ENCODE results near the gene MFNG.
A peak's percentile ranks its signal among the peaks of the same experiment; 100 is the strongest.

MFNG gene

DNA sequence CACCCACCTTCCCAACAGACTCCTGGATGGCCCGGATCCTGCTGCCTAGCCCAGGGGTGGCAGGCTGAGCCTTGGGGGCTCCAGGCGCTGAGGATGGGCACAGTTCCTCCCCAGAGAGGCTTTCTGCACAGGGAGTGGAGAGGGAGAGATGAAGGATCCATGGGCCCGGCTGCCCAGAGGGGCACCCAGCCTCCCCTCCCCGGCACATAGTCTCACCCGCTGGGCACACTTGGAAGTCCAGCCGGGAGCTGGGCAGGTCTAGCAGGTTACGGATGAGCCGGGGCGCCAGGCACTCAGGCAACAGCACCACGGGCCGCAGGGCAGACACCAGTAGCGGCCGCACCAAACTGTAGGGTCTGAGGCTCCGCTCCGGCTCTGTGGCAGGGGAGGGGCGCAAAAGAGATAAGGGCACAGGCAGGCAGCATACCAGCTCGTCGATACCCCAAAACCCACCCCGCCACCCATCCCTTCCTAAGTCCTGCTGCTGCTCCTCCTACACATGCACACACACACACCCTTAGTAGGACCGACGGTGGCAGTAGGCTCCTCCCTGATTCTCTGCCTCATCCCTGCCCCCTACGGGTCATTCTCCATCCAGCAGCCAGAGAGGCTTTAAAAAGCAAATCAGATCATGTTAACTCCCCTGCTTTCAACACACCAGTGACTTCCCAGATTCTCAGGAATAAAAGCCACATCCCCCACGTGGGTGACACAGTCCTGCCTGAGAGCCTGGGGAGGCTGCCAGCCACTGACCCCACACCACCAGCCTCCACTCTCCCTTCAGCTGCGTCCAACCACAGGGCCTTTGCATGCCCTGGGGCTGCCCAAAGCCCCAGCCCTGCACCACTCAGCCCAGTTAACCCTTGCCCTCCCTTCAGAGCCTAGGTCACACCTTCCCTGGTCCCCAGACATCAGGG, 6.5 kb upstream of the MFNG start:
- peak; percentile 23 for DNase-seq (ENCODE audit: low read depth)

DNA sequence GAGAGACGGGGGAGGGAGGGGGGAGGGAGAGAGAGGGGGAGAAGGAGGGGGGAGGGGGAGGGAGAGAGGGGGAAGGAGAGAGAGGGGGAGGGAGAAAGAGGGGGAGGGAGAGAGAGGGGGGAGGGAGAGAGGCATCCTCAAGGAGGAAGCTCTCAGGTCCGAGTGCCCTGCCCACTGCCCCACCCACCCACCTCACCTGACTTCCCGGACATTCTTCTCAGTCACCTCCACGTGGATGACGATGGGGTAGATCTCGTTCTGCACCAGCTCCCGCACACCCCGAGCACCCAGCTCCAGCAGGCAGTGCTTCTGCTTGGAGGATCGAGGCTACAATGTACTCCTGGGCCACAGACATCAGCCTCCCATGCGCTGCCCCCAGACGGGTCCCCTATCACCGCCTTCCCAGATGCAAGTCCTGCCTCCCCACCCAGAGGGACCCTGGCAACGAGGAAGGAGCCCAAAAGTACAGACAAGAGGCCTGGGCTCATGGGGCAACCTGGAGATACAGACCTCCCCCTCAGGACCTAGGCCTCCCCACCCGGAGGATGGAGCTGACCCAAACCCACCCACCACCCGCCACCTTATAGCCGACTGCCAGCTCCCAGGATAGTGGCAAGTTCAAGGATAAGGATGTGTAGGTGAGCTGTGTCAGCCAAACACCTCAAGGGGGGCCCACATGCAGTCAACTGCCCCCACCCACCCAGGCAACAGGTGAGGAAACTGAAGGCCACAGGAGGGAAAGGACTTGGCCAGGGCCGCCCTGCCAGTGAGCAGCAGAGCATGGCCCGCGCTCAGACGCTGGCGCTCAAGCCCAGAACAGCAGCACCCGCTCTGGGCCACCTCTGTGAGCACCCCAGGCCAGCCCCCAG, 5.6 kb upstream of the MFNG start:
- DNase-seq (ENCODE audit: low read depth) = no peak

DNA sequence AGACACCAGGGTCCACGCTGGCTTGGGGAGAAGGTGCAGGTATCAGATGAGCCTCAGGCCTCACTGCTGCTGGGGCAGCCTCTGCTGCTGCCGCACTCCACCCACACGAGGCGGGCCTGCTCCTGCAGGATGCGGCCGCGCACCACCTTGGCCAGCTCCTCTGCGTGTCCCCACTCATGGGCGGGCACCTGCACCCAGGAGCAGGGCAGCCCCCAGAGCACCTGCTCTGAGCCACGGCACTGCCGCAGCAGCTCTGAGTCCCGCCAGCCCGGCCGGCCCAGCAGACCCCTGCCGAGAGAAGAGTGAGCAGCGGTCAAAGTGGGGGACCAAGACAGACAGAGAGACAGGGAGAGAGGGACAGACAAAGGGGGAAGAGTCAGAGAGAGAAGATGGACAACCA, 4.9 kb upstream of the MFNG start:
- DNase-seq (ENCODE audit: low read depth) = no peak

DNA sequence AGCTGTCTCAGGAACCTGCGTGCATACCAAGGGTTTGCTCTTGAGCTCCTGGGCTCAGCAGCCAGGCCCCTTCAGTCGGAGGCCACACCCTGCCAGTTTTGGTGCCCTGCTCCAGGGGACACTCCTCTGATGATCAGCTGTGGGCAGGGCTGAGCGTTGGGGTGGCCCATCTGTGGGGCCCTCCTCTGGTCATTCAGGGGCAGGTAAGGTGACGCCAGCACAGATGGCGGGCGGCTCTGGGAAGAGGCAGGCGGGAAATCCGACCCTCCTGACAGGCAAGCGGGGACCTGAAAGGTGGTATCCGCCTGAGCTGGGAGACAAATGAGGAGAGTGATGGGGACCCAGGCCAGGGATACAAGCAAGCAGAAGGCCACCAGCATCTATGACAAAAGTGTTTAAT, 3.8 kb upstream of the MFNG start:
- DNase-seq (ENCODE audit: low read depth) = no peak

DNA sequence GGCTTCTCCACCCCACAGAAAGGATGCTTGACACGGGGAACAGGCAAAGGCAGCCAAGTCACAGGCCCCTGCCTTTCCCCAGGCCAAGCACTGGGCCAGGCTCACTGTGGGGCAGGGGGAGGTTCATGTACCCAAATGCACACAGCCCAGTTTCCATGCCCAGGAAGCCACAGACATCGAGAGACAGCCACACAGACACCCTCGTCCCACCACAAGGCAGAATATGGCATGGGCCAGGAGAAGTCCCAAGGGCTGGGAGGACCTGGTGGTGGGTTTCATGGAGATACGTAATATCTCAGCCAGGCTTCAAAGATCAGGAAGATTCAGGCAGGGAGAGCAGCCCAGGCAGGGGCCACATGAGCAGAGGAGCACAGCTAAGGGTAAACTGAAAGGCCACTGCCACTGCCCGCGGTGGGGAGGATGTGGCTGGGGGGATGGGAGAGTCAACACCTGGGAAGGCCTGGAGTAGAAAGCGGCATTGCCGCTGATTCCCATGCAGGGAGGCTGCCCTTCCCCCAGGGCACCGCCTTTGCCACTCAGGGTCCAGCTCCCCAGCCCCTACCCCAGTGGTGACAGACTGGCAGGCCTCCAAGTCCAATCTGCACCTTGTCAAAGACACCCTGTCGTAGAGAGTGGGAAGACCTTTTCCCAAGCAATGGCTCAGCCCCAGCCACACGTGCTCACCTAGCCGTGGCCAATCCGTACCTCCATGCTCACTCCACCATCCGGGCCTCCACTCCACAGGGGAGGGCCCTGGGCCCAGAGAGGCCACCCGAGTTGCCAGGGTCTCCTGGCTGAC, 2.4 kb upstream of the MFNG start:
- no peak for DNase-seq (ENCODE audit: low read depth)

DNA sequence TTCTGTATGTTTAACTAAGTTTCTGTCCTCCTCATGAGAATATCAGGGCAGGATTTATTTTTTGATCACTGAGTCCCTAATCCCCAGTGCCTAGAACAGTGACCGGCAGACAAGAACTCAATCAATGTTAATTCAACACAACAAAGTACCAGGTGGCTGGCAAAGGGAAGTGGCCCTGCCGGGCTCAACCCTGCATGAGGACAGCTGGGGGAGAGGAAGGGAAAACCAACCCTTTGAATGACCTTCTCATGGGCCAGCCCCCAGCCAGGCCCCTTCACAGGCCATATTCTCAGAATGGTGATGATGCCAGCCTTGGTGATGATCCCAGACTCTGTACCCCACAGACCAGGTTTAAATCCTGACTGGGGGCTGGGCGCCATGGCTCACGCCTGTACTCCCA, 1.4 kb upstream of the MFNG start:
- DNase-seq (ENCODE audit: low read depth) = no peak

DNA sequence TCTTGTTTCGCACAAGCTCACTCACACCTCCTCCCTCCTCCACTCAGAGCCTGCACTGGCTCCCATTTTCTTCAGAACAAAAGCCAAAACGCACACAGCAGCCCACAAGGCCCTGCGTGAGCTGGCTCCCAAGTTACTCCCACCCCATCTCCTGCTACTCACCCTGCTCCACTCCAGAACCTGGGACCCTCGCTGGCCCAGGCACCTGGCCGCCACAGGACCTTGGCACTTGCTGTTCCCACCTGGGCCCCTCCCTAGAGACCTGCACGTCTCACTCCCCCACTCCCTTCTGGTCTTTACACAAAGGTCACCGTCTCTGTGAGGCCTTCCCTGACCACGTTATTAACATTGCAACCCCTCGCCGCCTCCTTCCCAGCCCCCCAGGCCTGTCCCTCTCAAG, 945 bp upstream of the MFNG start:
- no peak for DNase-seq (ENCODE audit: low read depth)

DNA sequence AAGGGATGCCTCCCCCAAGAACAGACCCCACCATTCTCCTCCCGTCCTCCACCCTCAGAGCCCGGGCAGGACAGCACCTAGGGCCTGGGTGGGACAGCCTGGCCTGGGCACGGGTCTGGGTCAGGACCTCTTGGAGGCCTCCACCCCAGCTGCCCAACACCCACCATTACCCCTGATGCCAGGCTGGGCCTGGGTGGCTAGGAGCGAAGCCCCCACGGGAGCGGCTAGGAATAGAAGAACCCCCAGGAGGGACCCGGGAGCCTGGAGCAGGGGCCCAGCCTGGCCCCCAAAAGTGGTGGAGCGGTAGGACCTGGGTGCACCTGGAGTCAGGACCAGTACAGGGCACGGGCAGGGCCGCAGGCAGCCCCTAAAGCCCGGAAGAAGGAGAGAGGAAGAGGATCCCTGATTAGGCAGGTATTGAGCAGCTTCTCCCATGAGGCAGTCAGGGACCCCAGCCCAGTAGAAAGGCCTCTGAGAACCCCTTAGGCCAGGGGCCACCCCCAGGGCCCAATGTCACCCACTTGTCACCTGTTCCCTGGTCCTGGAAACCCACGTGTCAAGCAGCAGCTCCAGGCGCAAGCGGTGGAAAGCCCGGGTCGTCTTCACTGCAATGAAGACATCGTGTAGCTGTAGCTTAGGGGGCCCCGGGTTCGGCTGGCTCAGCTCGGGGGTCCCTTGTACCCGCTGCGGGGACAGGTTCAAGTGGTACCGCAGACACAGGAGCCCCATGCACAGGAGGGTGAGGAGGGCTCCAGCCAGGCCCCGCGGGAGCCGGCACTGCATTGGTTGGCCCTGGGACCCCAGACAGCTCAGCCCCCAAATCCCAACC, 575 bp downstream of the MFNG start:
- DNase-seq (ENCODE audit: low read depth) = peak; percentile 8

DNA sequence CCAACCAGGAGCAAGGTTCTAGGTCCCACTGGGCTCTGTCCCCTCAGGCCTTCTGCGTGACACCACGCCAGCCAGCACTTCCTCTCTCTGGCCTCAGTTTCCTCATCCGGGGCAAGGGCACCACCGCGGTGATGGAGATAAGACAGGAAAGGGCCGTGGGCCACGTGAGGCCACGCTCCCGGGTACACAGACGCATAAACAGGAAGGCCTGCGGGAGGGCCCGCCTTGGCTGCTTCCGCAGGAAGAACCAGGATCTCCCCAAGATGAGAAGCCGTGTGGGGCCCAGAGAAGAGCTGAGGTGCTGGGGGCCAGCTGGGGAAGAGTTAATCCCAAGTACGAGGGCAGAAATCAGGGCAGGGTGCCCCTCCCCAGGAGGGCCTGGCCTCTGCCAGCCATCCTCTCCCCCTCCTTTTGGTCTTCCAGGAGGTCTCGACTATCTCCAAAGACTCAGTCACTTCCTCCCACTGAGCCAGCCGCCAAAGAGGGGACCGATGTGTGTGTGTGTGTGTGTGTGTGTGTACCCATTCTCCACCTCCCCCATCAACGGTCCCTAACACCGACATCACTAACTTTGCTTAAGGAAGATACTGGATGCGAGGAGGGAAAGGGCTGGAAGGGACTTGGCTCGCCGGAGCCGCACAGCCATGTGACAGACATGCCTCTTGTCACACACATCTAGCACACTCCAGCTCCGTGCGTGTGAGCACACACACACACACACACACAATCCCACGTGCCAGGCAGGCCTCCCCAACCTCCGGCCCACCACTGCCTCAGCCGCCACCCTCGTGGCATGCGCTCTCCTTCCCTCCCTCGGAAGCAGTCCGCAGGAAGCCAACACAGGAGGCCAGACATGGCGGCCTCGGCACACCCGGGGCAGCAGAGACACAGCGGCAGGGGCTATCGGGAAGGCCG, 1.4 kb downstream of the MFNG start:
- peak; percentile 67 for DNase-seq (ENCODE audit: low read depth)

DNA sequence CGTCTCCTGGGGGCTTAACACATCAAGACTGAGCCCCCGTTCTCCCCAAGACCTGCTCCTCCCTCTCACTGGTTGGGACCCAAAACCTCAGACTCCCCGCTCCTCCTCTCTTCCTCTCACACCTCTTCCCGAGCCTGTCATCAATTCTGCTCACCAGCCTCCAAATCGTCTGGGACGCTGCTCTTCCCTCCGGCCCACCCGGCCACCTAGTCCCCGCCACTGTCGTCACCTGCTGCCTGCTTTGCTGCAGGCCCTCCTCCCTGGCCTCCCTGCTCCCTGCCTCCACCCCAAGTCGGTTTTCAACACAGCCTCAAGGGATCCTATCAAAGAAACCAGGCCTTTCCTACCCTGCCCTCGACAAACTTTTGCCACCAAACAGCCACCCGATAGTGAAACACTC, 3.1 kb downstream of the MFNG start:
- DNase-seq (ENCODE audit: low read depth) = no peak

DNA sequence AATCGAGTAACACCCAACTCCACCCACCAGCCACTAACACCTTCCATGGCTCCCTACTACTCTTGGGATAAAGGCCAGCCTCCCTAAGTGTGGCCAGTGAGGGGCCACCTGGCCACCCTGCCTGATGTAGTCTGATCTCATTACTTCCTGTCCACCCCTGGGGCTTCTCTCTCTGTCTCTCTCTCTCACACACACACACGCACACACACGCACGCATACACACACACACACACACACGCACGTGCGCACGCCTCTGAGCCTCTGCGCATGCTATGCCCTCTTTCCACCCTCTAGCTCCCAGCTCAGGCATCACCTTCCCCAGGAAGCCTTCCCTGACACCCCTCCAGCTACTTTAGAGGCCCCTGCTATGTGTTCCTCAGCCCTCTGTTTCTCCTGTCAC, 3.9 kb downstream of the MFNG start:
- DNase-seq (ENCODE audit: low read depth) = no peak

DNA sequence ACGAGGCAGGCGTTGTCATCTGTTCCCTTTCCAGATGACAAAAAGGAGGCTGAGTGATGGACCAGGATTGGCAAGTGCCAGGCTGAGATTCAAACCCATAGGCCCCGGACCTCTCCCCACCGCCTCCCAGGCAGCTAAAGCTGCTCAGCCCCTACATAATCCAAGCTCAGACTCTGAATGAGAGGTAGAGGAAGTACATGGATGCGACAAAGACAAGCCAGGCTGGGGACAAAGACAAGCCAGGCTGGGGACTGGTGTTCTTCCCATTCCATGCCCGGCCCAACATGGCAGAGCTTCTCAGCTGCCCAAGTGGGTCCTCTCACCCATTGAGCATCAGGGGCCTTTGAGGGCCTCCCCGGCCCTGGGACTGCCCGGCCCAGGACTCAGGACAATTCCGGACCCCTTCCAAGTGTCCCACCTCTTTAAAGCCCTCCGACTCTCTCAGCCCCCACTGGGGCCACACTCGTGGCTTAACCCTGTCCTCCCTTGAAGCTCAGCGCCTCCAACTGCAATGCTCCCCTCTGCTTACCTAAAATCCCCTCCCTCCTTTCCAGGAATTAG, 4.8 kb downstream of the MFNG start:
- DNase-seq (ENCODE audit: low read depth) = no peak

DNA sequence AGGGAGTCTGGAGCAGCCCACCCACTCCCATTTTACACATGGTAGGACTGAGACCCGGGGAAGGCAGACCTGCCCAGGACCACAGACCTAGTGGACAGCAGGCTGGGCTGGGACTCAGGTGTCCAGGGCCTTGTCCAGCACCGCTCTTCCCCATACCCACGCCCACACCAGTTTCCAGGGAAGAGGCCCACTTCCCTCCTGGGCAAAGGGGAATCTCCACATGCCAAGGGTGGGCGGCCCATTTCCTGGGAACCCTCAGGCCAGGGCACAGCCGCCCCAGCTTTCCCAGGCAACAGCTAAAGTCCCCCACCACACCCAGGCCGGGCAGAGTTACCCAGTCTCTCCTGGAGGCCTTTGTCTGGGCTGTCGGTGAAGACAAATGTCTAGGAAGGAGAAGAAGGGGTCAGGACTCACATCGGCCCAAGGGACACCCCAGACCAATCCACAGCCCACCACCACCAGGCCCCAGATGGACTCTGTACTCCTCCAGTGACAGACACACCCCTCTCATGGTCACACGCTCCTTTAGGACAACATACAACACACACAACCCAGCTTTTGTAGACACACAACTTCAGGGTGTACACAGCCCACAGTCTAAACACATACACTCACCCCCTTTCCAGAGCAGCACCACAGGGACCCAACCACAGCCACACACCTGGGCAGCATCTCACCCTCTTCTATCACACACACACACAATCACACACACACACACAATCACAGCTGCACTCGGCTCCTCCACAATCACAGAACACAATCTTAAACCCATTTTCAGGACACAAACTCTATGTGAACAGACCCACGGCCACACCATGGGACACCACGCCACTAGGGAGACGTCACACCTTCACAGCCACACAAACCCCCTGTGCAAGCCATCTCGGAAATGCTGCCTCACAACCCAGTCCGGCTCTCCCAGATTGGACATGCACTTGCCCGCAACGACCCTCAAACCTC, 5.5 kb downstream of the MFNG start:
- DNase-seq (ENCODE audit: low read depth) = no peak

DNA sequence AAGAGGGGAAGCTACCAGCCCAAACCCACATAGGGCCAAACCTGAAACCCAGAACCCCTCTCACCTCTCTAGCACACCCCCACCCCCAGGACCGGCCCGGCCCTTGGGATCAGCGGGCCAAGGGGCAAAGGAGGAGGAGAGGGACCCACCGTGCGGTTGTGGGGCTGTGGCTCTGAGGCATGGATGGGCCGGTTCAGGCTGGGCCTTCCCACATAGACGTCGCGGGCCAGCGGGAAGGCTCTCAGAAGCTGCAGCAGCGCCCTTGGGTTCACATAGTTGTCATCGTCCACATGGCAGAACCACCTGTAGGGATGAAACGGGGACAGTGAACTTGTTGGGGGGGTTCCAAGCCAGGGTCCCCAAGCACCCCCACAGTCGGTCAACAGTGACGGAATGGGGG, 7.0 kb downstream of the MFNG start:
- no peak for DNase-seq (ENCODE audit: low read depth)

DNA sequence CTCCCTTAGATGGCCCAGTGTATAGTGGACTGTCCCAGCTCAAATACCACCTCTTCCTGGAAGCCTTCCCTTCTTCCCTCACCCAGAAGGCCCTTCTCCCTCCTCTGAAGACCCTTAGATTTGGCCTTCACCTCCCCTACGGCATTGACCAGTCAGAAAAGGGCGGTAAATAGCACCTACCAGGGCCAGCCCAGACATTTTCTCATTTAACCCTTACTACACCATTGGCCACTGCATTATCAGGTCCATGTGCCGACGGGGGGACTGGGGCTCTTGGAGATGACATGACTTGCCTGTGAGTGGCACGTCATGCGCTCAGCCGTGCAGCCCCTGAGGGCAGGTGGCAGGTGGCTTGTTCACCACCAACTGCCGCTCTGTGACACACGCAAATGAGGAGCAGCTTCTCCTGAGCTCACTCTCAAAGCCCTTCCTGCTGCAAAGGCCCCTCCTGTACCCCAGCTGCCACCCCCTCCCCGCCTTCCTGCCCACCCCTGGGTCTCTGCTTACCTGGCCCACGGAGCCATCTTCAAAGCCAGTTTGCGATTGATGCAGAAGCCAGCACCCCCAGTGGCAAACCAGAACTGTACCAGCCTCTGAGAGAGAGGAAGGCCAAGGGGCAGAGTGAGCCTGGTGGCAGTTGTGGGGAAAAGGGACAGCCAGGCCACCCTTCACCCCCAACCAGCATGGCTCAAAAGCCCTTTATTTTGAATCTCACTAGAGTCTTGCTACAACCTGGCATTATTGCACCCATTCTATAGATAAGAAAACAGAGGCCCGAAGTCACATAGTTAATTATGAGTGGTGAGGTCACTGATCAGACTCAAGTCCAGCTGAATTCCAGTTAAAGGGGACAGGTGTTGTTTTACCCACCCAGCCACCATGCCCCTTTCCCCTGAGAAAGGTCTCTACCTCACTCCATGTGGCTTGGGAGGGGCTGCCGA, 9.5 kb downstream of the MFNG start:
- DNase-seq (ENCODE audit: low read depth) = no peak

DNA sequence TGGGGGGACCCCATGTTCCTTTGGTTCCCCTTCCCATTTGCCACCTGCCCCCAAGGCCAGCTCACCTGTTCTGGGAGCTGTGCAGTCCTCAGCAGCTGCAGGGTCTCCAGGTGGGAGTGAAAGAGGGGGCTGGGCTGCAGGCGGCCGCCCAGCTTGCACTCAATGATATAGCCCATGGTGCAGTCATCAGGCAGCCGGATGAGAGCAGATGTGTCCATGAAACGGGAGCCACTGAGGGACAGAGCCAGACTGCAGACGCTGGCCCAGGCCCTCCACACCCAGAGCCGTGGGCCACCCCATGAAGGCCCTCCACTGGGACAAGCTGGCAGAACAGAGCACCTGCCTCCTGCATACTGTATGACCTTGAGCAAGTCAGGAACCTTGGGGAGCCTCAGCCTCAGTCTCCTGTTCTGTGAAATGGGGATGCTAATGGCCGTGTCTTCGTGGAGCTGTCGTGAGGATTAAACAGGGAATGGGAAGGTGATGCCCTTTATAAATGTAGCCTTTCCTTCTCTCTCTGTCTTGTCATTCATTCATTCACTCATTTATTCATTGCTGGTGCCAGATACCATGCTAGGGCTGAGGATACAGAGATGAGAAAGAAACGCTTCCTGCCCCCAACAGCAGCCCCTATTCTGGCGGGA, 11.6 kb downstream of the MFNG start:
- DNase-seq (ENCODE audit: low read depth) = no peak

DNA sequence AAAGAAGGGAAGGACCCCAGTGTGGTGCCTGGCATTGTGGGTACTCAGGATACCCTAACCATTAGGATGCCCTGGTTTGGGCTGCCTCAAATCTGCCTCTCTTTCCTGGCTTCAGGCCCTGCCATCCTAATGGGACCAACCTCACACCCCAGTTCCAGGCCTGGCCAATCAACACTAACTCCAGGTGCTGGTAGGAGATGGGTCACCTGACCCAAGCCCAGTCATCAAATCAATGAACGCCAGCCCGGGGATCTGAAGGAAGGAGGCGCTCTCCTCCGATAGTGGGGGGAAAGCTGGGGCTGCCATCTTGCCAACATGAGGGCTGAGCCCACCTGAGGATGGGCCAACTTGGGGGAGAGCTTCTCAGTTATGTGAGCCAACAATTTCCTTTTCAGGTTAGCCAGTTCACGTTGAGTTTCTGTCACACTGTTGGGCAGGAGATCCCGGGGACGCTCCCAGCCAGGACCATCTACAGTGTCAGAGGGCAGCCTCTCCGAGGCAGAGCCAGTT, 12.7 kb downstream of the MFNG start:
- DNase-seq (ENCODE audit: low read depth) = no peak
